ENCODE measurements around the gene MVB12B. TPM values are rescaled to one million over a fixed set of nuclear protein-coding genes. Genes with fewer than 3 reads are reported as not detected.

The MVB12B gene
- total RNA-seq, 1 donor from 2014 or later: 6.7 TPM

GRCh38 chr9:126357074-126357473, 30.4 kb downstream of the MVB12B start:
- no peak for DNase-seq (ENCODE audit: low spot score)

- DNase-seq (ENCODE audit: low spot score): no peak
These were observed 33.4 kb downstream of the MVB12B start for GRCh38 chr9:126360073-126360472.

- DNase-seq (ENCODE audit: low spot score): no peak
These were observed 35.2 kb downstream of the MVB12B start for GRCh38 chr9:126361810-126362238.

- no peak for DNase-seq (ENCODE audit: low spot score)
These were observed 36.6 kb downstream of the MVB12B start for GRCh38 chr9:126363250-126363649.

GRCh38 chr9:126363847-126364671, 37.4 kb downstream of the MVB12B start:
- DNase-seq (ENCODE audit: low spot score): no peak

DNA sequence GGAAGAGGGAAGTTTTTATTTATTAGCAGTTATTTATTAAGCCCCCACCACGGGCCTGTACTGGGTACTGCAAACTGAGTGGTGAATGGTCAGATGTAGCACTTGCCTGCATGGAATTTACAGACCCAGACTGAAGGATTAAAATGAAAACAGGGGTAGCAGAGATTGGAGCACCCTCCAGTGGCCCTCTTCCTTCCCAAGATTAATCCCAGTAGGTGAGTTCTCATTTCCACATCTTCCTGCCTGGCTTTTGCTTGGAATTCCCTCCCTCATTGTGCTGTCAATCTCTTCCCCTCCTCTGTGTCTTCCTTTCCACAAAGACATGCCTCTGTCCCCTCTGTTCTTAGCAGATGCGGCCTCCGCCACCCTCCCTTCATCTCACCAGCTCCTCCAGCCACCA, 39.2 kb downstream of the MVB12B start:
- no peak for DNase-seq (ENCODE audit: low spot score)

GRCh38 chr9:126366366-126367011, 39.9 kb downstream of the MVB12B start:
- DNase-seq (ENCODE audit: low spot score): no peak

DNA sequence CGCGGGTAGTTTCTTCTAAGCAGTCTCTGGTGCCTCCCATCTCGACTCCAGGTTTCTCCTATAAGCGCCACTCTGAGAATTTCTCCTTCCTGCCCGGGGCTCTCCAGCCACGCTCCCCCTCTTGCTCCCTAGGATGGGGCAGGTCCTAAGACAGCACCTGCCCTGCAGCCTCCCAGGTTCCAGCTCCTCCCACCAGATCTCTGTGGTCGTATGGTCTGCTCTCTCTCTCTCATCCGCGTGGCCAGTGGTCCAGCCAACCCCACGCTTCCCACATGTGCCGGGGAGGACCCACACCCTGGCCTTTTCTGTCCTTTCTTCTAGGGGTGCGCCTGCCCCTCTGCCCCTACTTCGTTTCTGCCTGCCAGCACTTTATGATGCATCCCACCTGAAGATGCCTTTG, 40.5 kb downstream of the MVB12B start:
- no peak for DNase-seq (ENCODE audit: low spot score)

- DNase-seq (ENCODE audit: low spot score): peak; percentile 33
These were observed 41.0 kb downstream of the MVB12B start for GRCh38 chr9:126367616-126368015.

GRCh38 chr9:126368020-126368419, 41.4 kb downstream of the MVB12B start:
- no peak for DNase-seq (ENCODE audit: low spot score)

DNA sequence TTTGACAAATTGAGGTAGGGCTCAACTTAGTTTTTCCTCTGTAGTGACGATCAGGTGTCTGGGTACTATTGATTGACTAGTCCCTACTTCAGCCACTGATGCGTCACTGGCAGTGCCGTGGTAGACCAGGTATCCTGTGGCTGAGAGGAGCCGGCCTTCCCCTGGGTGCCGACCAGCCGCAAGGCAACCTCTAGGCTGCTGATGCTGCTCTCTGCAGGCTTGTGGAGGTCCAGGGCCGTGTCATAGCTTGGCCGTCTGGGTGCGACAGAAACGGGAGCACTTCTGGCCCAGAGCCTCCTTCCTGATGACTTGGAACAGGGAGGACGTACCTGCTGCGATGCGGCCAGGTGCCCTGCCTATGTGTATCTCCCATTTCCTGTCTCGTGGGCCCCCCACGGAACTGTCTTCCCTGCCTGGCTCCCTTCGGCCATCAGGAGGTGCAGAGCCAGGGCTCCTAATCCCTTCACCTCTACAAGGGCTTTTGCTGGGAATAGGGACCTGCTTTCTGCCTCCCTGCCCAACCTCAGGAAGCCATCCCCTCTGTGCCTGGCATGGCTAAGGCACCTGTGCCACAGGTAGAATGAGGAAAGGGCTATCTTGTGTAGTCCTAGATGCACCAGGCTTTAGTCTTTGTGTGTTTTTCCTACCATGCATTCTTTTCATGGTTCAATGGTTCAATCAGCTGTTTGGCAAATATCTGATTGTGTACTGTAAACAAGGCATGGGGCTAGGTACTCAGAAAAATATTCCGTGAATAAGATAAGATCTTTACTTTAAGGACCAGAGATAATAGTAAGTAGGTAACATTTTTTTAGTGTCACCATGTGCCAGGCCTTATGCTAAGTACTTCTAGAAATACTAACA, 44.6 kb downstream of the MVB12B start:
- DNase-seq (ENCODE audit: low spot score): no peak

- no peak for DNase-seq (ENCODE audit: low spot score)
These were observed 46.1 kb downstream of the MVB12B start for GRCh38 chr9:126372716-126373115.

- peak; percentile 42 for DNase-seq (ENCODE audit: low spot score)
These were observed 46.6 kb downstream of the MVB12B start for GRCh38 chr9:126373241-126373640.

GRCh38 chr9:126374366-126374781, 47.7 kb downstream of the MVB12B start:
- DNase-seq (ENCODE audit: low spot score): no peak

- peak; percentile 58 for DNase-seq (ENCODE audit: low spot score)
These were observed 48.8 kb downstream of the MVB12B start for GRCh38 chr9:126375386-126375785.

DNA sequence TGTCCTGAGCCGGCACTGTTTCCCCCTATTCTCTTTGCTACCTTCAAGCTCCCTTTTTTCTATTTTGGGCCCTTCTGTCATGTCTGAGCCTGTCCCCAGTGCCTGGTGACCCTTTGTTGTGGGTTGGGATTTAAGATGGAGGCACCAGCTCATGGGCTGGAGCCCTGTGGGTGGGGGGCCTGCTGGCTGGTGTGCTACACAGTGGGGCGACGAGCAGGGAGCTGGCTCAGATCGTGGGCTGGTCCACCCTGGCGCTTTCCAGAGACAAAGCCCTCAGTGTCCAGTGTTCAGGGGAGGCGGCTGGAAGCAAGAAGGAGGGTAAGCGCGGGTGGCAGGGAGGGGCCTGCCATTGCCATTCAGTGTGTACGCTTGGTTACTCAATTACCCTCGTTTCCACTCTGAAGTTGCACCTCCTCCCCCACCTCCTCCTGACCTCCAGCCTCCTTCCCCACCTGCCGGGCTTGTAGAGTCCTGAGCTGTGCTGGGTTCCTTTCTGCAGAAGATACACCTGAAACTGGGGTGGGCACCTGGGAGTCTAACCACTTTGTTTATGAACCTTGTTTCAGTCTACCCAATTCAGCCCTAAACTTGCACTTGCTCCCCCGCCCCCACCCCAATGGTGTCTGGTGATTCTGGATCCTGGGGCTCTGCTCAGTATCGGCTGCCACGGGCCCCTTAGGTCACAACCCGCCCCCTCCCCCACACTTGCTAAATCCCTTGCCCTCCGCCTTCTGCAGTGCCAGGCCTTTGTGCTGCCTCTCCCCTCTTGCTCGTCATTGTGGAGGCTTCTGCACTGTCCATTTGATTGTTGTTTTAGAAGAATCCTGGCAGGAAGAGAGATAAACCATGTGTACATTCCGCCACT, 49.9 kb downstream of the MVB12B start:
- peak; percentile 30 for DNase-seq (ENCODE audit: low spot score)

GRCh38 chr9:126377176-126377509, 50.5 kb downstream of the MVB12B start:
- DNase-seq (ENCODE audit: low spot score): no peak

GRCh38 chr9:126377536-126377935, 50.9 kb downstream of the MVB12B start:
- no peak for DNase-seq (ENCODE audit: low spot score)

- DNase-seq (ENCODE audit: low spot score): no peak
These were observed 52.1 kb downstream of the MVB12B start for GRCh38 chr9:126378761-126379160.

- no peak for DNase-seq (ENCODE audit: low spot score)
These were observed 53.2 kb downstream of the MVB12B start for GRCh38 chr9:126379661-126380360.

DNA sequence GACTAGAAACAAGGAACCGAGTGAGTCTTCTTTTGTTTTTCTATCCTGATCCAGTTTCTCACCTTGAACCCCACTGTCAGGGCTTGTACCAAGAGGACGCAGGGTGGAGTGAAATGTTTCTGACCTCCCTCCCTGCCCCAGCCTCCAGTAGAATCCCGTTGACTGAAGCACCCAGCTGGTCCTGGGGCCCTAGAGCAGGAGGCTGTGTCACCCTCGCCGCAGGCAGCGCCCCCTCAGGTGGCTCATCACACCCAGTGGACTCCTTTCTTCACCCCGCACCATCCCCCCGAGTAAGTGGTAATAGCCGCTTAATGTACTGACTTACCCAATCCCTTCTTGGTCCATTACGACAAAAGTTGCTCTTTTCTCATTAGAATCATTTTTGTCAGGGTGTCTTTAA, 53.8 kb downstream of the MVB12B start:
- no peak for DNase-seq (ENCODE audit: low spot score)
